Cardiac septum (tissue), 1 donor: ENCODE data around the gene CASP5. TPM values are rescaled to one million over a fixed set of nuclear protein-coding genes. Genes with fewer than 3 reads are reported as not detected.
"Not testable (repeated sequence)": the region's sequence is repeated elsewhere in the genome, so short reads cannot be mapped to it uniquely, and the experiment has no call there.

Experiments
- DNase-seq: peaks from one replicate; pipeline ENCODE4 v3.0.0-alpha.2; 2020; ENCODE audit warnings: low spot score
- intact Hi-C: fragments of 100-400 bp; cut with DNase I; formaldehyde crosslinking; loops from one replicate; pipeline ENCODE4 v1.14.0; 2022
- long read RNA-seq: library from polyadenylated mRNA; unstranded; transcript quantifications from one replicate; pipeline ENCODE4 v2.0.0, GENCODE V29; 2021
- total RNA-seq: library from RNA; stranded (reverse); fragmentation: NEBNext Ultra II Directional; extraction: Animal tissue kit (Norgen Biotek cat#: 25700); gene quantifications from one replicate; pipeline ENCODE4 v1.2.1, GENCODE V29; 2021
- donor health status: DM: no; HTN: no; CAD: no.

The CASP5 gene
- total RNA-seq = not detected
- long read RNA-seq = 0 reads

GRCh38 chr11:105023003-105023402 is at the start of gene CASP5:
TSS of gene CASP5 (minus strand) at chr11:105023168. CDS start at chr11:105023136, 32 bp downstream.
- DNase-seq = no peak
- intact Hi-C loops = no loop called here

GRCh38 chr11:105072080-105072479 is 49.1 kb upstream of the CASP5 start:
- DNase-seq, intact Hi-C loops: not testable (repeated sequence)

GRCh38 chr11:105071089-105071732 is 48.2 kb upstream of the CASP5 start:
- intact Hi-C loops = no loop called here
- DNase-seq = no peak

- intact Hi-C loops = no loop called here
- DNase-seq = no peak
Observed at GRCh38 chr11:105070306-105070705, 47.3 kb upstream of the CASP5 start.

GRCh38 chr11:105069749-105070148 is 46.8 kb upstream of the CASP5 start:
- intact Hi-C loops, DNase-seq: not testable (repeated sequence)

- DNase-seq, intact Hi-C loops: not testable (repeated sequence)
Observed at GRCh38 chr11:105063245-105063941, 40.4 kb upstream of the CASP5 start.

- intact Hi-C loops = no loop called here
Observed at GRCh38 chr11:105057432-105057831, 34.5 kb upstream of the CASP5 start.

GRCh38 chr11:105056446-105056845 is 33.5 kb upstream of the CASP5 start:
- intact Hi-C loops = no loop called here
- DNase-seq = no peak

More at GRCh38 chr11:105057432-105057831, 34.5 kb upstream of the CASP5 start:
- DNase-seq = no peak

GRCh38 chr11:105054723-105055493 is 31.9 kb upstream of the CASP5 start:
- DNase-seq = no peak
- intact Hi-C loops = no loop called here

- no peak for DNase-seq
- intact Hi-C loops = no loop called here
Observed at GRCh38 chr11:105052487-105052886, 29.5 kb upstream of the CASP5 start.

GRCh38 chr11:105051559-105051958 is 28.6 kb upstream of the CASP5 start:
- DNase-seq = no peak
- intact Hi-C loops = no loop called here

- intact Hi-C loops = no loop called here
- no peak for DNase-seq
Observed at GRCh38 chr11:105049481-105049880, 26.5 kb upstream of the CASP5 start.

GRCh38 chr11:105046898-105047579 is 24.1 kb upstream of the CASP5 start:
- DNase-seq = no peak

GRCh38 chr11:105045676-105046296 is 22.8 kb upstream of the CASP5 start:
- DNase-seq = no peak
- intact Hi-C loops = no loop called here

More at GRCh38 chr11:105046898-105047579, 24.1 kb upstream of the CASP5 start:
- intact Hi-C loops = no loop called here

GRCh38 chr11:105044557-105045524 is 21.9 kb upstream of the CASP5 start, which contains the start of gene CARD16:
TSS of gene CARD16 (minus strand) at chr11:105045335. CDS start at chr11:105045297, 38 bp downstream.
- DNase-seq, intact Hi-C loops: not testable (repeated sequence)

GRCh38 chr11:105042178-105042577 is 19.2 kb upstream of the CASP5 start:
- intact Hi-C loops = no loop called here
- no peak for DNase-seq

GRCh38 chr11:105040703-105041102 is 17.7 kb upstream of the CASP5 start:
- DNase-seq = no peak
- intact Hi-C loops = no loop called here
